Measurements from ENCODE around the gene RASGRP3. TPM values are rescaled to one million over a fixed set of nuclear protein-coding genes. Genes with fewer than 3 reads are reported as not detected.

Gene RASGRP3
- total RNA-seq, 1 experiment from 2014 or later: 0.59 TPM

- no peak for TF ChIP-seq REST (IDR thresholded peaks at IDR 0.05; ENCODE audit: low read depth)
Measured at GRCh38 chr2:33505966-33506365, 29.5 kb downstream of the RASGRP3 start (continued).

- no TSS peak for BruUV-seq (replicated peaks)
- RAD21 ChIA-PET (ENCODE audit: low non-redundant PET in 1 of 2, low total read pairs in 2 of 2, uncharacterized antibody in 2 of 2, unreplicated experiment in 2 of 2): no interaction called here
- Histone ChIP-seq H3K9ac (ENCODE audit: low read length) (no peak overlapping the region), H3K27me3 (ENCODE audit: insufficient read depth, low read length) (no peaks in the 10 kb centered on the region), H3K4me3 (replicated peaks in 1 of 2; ENCODE audit: low read depth in 1 of 2, low read length in 2 of 2) (no peak overlapping the region), H3K36me3 (ENCODE audit: control insufficient read depth in 1 of 2, insufficient read depth in 2 of 2, low read length in 2 of 2) (no peaks in the 10 kb centered on the region), H4K20me1 (ENCODE audit: insufficient read depth) (no peaks in the 10 kb centered on the region), H3K4me2 (ENCODE audit: low read length) (no peak overlapping the region), H3K79me2 (ENCODE audit: insufficient read depth, low read length) (no peaks in the 10 kb centered on the region), H3K9me3 (ENCODE audit: control insufficient read depth in 1 of 2, insufficient read depth in 1 of 2, low read depth in 1 of 2, low read length in 2 of 2) (no peaks in the 10 kb centered on the region), H3K9me2 (ENCODE audit: insufficient read depth) (no peaks in the 10 kb centered on the region), H3K27ac (ENCODE audit: low read depth, low read length) (no peak overlapping the region), H2AFZ (ENCODE audit: low read depth, low read length, poor library complexity, severe bottlenecking) (no peak overlapping the region), H3K4me1 (ENCODE audit: control insufficient read depth in 1 of 2, insufficient read depth in 2 of 2, low read length in 2 of 2) (no peaks in the 10 kb centered on the region)
- CTCF ChIA-PET: no interaction called here
- DNase-seq (ENCODE audit: low read depth, low spot score) (no peak), ATAC-seq (no peak)
- intact Hi-C loops (cut with micrococcal nuclease): no loop called here
- no peak for TF ChIP-seq REST (IDR thresholded peaks at IDR 0.05; ENCODE audit: low read depth)
- POLR2A ChIA-PET: no interaction called here
Measured at GRCh38 chr2:33509908-33510585, 33.6 kb downstream of the RASGRP3 start.

All from HCT116 (cell line).